GM12865 (cell line): ENCODE results near the gene EHBP1.
A peak's percentile ranks its signal among the peaks of the same experiment; 100 is the strongest.

ENCODE experiments used
- DNase-seq: peaks from one replicate; pipeline ENCODE4 v3.0.0; 2010; ENCODE audit warnings: low read depth
- H3K4me3 ChIP-seq: 2 replicates; pipeline ENCODE4 v1.5.1; 2011; ENCODE audit warnings: mild to moderate bottlenecking, low read depth, low read length, control low read depth
- CTCF ChIP-seq: IDR thresholded peaks from 2 replicates; pipeline ENCODE4 v1.5.1; 2011; ENCODE audit warnings: low read length, control low read depth, low read depth, inconsistent platforms; ENCODE audit not compliant: insufficient read depth; ENCODE audit errors: missing control alignments

The EHBP1 gene

GRCh38 chr2:62792408-62792807, 86.9 kb downstream of the EHBP1 start:
- TF ChIP-seq CTCF, result no peak
- no peak for DNase-seq

GRCh38 chr2:62793213-62793612, 87.7 kb downstream of the EHBP1 start:
- DNase-seq, result no peak
- TF ChIP-seq CTCF, result no peak
- H3K4me3 ChIP-seq, result no peak overlapping the region

More at GRCh38 chr2:62792408-62792807, 86.9 kb downstream of the EHBP1 start:
- no peak overlapping the region for H3K4me3 ChIP-seq

- TF ChIP-seq CTCF, result no peak
- DNase-seq, result no peak
- no peak overlapping the region for H3K4me3 ChIP-seq
These were observed 89.3 kb downstream of the EHBP1 start for GRCh38 chr2:62794791-62795190.

- no peak for TF ChIP-seq CTCF
- DNase-seq, result no peak
- H3K4me3 ChIP-seq, result no peak overlapping the region
These were observed 89.8 kb downstream of the EHBP1 start for GRCh38 chr2:62795341-62795740.

- DNase-seq, result no peak
- H3K4me3 ChIP-seq, result no peak overlapping the region
- no peak for TF ChIP-seq CTCF
These were observed 91.6 kb downstream of the EHBP1 start for GRCh38 chr2:62797107-62797506.

GRCh38 chr2:62800618-62801017, 95.1 kb downstream of the EHBP1 start:
- no peak overlapping the region for H3K4me3 ChIP-seq
- DNase-seq, result peak; percentile 42
- TF ChIP-seq CTCF, result no peak

- no peak overlapping the region for H3K4me3 ChIP-seq
- TF ChIP-seq CTCF, result no peak
- no peak for DNase-seq
These were observed 95.6 kb downstream of the EHBP1 start for GRCh38 chr2:62801110-62801509.
